C4-2B (cell line): Measurements from ENCODE around the gene RASL11B.

Source experiments
- ZFX ChIP-seq: fragments of 450-650 bp; IDR thresholded peaks from 2 replicates; pipeline ENCODE4 v1.6.1; 2017
- TF ChIP-seq, protein P1 (sequence below): fragments of 450-650 bp; conservative IDR thresholded peaks from 2 replicates; pipeline ENCODE4 v1.5.1; 2017; ENCODE audit warnings: mild to moderate bottlenecking

DNA sequence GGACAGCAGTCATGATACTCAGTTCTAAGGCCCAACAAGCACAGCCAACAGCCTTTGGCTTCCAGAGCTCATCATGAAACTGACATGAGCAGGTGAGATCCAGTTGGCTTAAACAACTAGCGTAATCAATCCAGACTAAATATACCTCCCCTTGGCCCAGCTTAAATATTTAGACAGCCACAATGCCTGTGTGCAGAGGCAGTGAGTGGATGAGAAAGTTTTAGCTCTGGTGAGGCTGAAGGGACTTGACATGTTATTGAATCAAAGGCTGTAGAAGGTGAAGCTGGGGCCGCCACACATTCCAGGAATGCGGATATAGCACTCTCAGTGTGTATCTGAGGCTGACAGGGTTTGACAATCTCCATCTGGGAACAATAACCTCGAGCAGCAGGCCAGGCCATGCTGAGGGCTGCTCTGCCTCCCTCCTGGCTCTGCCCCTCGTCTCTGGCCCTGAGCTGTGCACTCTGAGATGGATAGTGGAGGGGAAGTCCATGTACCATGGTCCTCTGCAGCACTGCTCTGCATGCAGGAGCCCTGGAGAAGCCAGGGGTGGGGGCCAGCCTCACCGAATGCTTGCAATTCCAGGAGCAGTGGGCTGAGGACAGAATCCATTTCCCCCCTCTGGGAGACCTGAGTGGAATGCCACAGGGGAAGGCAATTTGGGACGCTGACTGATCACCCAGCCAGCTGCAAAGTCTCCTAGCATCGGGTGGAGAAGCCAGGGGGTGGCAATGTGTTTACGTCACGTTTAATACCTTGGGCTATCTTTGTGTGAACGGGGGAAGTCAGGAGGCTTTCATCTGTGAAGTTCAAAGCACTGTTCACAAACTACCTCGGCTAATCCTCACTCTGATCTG, 37.3 kb upstream of the RASL11B start:
- TF ChIP-seq, protein P1, sequence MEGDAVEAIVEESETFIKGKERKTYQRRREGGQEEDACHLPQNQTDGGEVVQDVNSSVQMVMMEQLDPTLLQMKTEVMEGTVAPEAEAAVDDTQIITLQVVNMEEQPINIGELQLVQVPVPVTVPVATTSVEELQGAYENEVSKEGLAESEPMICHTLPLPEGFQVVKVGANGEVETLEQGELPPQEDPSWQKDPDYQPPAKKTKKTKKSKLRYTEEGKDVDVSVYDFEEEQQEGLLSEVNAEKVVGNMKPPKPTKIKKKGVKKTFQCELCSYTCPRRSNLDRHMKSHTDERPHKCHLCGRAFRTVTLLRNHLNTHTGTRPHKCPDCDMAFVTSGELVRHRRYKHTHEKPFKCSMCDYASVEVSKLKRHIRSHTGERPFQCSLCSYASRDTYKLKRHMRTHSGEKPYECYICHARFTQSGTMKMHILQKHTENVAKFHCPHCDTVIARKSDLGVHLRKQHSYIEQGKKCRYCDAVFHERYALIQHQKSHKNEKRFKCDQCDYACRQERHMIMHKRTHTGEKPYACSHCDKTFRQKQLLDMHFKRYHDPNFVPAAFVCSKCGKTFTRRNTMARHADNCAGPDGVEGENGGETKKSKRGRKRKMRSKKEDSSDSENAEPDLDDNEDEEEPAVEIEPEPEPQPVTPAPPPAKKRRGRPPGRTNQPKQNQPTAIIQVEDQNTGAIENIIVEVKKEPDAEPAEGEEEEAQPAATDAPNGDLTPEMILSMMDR: no peak
- no peak for TF ChIP-seq ZFX
